ENCODE data around the gene CDC42EP4.

Gene CDC42EP4

GRCh38 chr17:73323409-73324159 lies 11.8 kb upstream of the CDC42EP4 start:
- no peak overlapping the region for H3K4me3 ChIP-seq (ENCODE audit: low read depth, low read length)
- in situ Hi-C loops (cut with HindIII; ENCODE audit: low sequenced_read_pairs): no loop called here
- no peak for TF ChIP-seq CTCF (IDR thresholded peaks at IDR 0.05; ENCODE audit: low read depth, low read length)
- DNase-seq (ENCODE audit: low read depth, low spot score): no peak

DNA sequence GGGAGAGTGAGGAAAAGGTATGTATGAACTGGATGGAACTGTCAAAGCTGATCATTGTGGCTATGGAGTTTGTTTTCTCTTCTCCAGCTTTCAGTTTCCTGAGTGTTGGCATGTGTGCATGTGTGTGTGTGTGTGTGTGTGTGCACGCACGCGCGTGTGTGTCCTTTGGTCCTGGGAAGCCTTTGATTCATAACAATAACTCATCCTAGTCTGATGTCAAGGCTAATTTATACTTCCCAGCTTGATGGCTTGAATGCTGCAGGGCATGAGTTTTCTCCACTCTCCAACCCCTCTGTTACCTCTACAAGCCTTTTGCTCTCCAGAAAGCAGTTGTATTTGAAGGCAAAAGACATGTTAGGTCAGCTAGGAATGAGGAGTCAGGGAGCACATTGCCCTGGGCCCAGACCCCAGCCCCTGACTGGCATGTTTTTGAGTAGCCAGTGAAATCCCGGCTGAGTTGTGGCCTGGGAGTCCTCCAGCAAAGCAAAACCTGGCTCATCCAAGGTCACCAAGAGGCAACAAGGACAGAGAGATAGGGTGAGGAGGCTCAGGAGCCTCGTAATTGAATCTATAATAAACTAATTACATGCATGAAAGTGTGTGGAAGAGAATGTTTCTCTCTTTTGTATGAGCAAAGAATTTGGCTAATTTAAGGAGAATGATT lies 8.9 kb upstream of the CDC42EP4 start:
- peak; percentile 17 for DNase-seq (ENCODE audit: low read depth, low spot score)
- no peak for TF ChIP-seq CTCF (IDR thresholded peaks at IDR 0.05; ENCODE audit: low read depth, low read length)
- in situ Hi-C loops (cut with HindIII; ENCODE audit: low sequenced_read_pairs): no loop called here
- H3K4me3 ChIP-seq (ENCODE audit: low read depth, low read length): no peak overlapping the region

- no peak for DNase-seq (ENCODE audit: low read depth, low spot score)
- in situ Hi-C loops (cut with HindIII; ENCODE audit: low sequenced_read_pairs): no loop called here
- no peak for TF ChIP-seq CTCF (IDR thresholded peaks at IDR 0.05; ENCODE audit: low read depth, low read length)
- H3K4me3 ChIP-seq (ENCODE audit: low read depth, low read length): no peak overlapping the region
These were observed 8.0 kb upstream of the CDC42EP4 start for GRCh38 chr17:73319766-73320165.

DNA sequence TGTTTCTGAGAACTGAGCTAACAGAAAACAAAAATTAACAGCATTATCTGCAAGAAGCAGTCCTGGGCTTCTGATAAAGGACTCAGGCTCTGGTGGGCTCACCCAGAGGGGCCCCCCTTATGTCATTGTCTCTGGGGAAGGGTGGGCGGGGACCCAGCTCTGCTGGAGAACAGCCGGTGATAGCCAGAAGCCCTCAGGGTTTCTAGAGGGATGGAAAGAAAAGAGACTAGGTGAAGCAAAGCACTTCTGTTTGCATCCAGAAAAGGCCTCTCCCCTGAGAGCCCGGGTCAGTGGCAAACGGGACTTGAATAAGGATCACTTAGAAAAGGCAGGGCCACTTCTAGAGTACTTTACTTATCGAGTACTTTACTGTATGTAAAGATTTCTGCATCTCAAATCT lies 7.0 kb upstream of the CDC42EP4 start:
- DNase-seq (ENCODE audit: low read depth, low spot score): no peak
- H3K4me3 ChIP-seq (ENCODE audit: low read depth, low read length): no peak overlapping the region
- no peak for TF ChIP-seq CTCF (IDR thresholded peaks at IDR 0.05; ENCODE audit: low read depth, low read length)
- in situ Hi-C loops (cut with HindIII; ENCODE audit: low sequenced_read_pairs): no loop called here

DNA sequence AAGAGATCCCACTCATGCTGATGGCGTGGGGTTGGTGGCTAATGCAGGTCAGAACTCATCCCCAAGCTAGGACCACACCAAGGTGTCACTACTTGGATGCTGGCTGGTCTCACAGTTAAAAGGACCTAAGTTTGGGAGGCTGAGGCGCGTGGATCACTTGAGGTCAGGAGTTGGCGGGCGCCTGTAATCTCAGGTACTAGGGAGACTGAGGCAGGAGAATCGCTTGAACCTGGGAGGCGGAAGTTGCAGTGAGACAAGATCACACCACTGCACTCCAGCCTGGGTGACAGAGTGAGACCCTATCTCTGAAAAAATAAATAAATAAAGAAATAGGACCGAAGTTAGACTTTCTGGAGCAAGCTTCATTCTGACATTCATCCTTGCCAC lies 6.6 kb upstream of the CDC42EP4 start:
- TF ChIP-seq CTCF (IDR thresholded peaks at IDR 0.05; ENCODE audit: low read depth, low read length): no peak
- no peak for DNase-seq (ENCODE audit: low read depth, low spot score)
- in situ Hi-C loops (cut with HindIII; ENCODE audit: low sequenced_read_pairs): no loop called here
- no peak overlapping the region for H3K4me3 ChIP-seq (ENCODE audit: low read depth, low read length)

GRCh38 chr17:73317513-73318426 lies 6.0 kb upstream of the CDC42EP4 start:
- no peak for TF ChIP-seq CTCF (IDR thresholded peaks at IDR 0.05; ENCODE audit: low read depth, low read length)
- DNase-seq (ENCODE audit: low read depth, low spot score): no peak
- no peak overlapping the region for H3K4me3 ChIP-seq (ENCODE audit: low read depth, low read length)
- in situ Hi-C loops (cut with HindIII; ENCODE audit: low sequenced_read_pairs): no loop called here
